Sigmoid colon (tissue), 7 donors: Measurements from ENCODE around the gene PHF10. TPM values are rescaled to one million over a fixed set of nuclear protein-coding genes. Genes with fewer than 3 reads are reported as not detected.

Source experiments
- DNase-seq: peaks from one replicate; pipeline ENCODE4 v3.0.0-alpha.2; 2019
- H3K27ac ChIP-seq, 4 donors: fragments of 200-600 bp; sonication (generic); one replicate each; pipeline ENCODE4 v1.5.1; 2016 to 2019; ENCODE audit warnings: mild to moderate bottlenecking in 1 of 4
- H3K27me3 ChIP-seq, 3 donors: fragments of 200-600 bp; sonication (generic); one replicate each; pipeline ENCODE4 v1.5.1; 2019; ENCODE audit warnings: mild to moderate bottlenecking in 1 of 3
- H3K36me3 ChIP-seq, 4 donors: fragments of 200-600 bp; sonication (generic); one replicate each; pipeline ENCODE4 v1.5.1; 2016 to 2019
- H3K4me1 ChIP-seq, 4 donors: fragments of 200-600 bp; sonication (generic); one replicate each; pipeline ENCODE4 v1.5.1; 2017 to 2019
- H3K4me3 ChIP-seq, 4 donors: fragments of 200-600 bp; sonication (generic); one replicate each; pipeline ENCODE4 v1.5.1; 2017 to 2019; ENCODE audit warnings: mild to moderate bottlenecking in 2 of 4, moderate library complexity in 1 of 4
- H3K9me3 ChIP-seq, 4 donors: fragments of 200-600 bp in 3 of 4; sonication (generic) in 3 of 4; one replicate each; pipeline versions ENCODE4 v1.5.1 to v1.6.1; 2013 to 2019
- EP300 ChIP-seq, 4 donors: sonication (generic); formaldehyde crosslinking; IDR thresholded peaks; one replicate each; pipeline ENCODE4 v1.6.1; 2017; ENCODE audit warnings: antibody characterized with exemption in 4 of 4
- POLR2A ChIP-seq, 2 donors: fragments of 450-650 bp; IDR thresholded peaks; one replicate each; pipeline ENCODE4 v1.6.1; 2016; ENCODE audit warnings: antibody characterized with exemption in 2 of 2, mild to moderate bottlenecking in 2 of 2, moderate library complexity in 2 of 2
- POLR2AphosphoS5 ChIP-seq, 4 donors: sonication (generic); formaldehyde crosslinking; IDR thresholded peaks; one replicate each; pipeline ENCODE4 v1.6.1; 2017; ENCODE audit warnings: antibody characterized with exemption in 4 of 4
- WGBS, 2 donors: extraction: QIAGEN DNeasy Blood & Tissue Kit; methylation state at CpG; one replicate each; pipeline ENCODE4 v1.1.7; 2013; 5-methylcytosine and 5-hydroxymethylcytosine counted together
- intact Hi-C: fragments of 100-400 bp; cut with DNase I; formaldehyde crosslinking; loops from one replicate; pipeline ENCODE4 v1.15.1; 2023
- polyA plus RNA-seq, 3 donors: library from polyadenylated mRNA; stranded (reverse); fragments of 200-250 nt; gene quantifications; one replicate each; pipeline ENCODE4 v1.2.3, GENCODE V29; 2013
- total RNA-seq, 4 donors: library from RNA; depleted of rRNA; stranded (reverse); fragments of >200 nt; gene quantifications; one replicate each; pipeline ENCODE4 v1.1.0, GENCODE V29; 2016
- TF ChIP-seq, protein P1 (sequence below), 4 experiments: fragments of 450-650 bp in 3 of 4; fragments of 200-600 bp in 1 of 4; IDR thresholded peaks; one replicate each; pipeline ENCODE4 v1.5.1; 2016 to 2019; ENCODE audit warnings: antibody characterized with exemption in 4 of 4, mild to moderate bottlenecking in 3 of 4, moderate library complexity in 2 of 4
- donor health status: healthy with polysubstance abuse.
- donor health status: Bipolar disorder and iron deficiency.
- donor health status: healthy.

PHF10 gene
- total and polyA plus RNA-seq, 7 donors, result 19.4 to 76.3 (median 64.8) TPM

DNA sequence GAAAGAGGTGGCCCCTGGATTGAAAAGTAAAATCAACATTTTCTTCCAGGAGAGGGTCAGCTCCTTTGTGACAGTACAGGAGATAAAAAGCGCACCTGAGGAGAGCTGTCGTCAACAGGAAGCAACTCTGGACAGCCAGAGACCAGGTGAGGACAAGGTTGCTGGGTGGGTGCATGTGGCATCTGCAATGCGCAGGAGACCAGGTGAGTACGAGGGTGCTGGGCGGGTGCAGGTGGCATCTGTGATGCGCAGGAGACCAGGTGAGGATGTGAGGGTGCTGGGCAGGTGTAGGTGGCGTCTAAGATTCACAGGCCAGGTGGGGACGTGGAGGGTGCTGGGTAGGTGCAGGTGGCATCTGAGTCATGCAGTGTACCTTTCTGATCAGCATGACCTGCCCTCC lies 60.8 kb downstream of the PHF10 start:
- intact Hi-C loops, result no loop called here
- H3K27ac ChIP-seq, result no peak overlapping the region
- DNase-seq, result no peak
- no peaks in the 10 kb centered on the region for H3K9me3 ChIP-seq
- H3K4me3 ChIP-seq, result no peak overlapping the region
- no peaks in the 10 kb centered on the region for H3K4me1 ChIP-seq
- WGBS, 2 donors, result 85 to 95% methylated on average over 8 of the region's 8 CpGs
- TF ChIP-seq, protein P1, sequence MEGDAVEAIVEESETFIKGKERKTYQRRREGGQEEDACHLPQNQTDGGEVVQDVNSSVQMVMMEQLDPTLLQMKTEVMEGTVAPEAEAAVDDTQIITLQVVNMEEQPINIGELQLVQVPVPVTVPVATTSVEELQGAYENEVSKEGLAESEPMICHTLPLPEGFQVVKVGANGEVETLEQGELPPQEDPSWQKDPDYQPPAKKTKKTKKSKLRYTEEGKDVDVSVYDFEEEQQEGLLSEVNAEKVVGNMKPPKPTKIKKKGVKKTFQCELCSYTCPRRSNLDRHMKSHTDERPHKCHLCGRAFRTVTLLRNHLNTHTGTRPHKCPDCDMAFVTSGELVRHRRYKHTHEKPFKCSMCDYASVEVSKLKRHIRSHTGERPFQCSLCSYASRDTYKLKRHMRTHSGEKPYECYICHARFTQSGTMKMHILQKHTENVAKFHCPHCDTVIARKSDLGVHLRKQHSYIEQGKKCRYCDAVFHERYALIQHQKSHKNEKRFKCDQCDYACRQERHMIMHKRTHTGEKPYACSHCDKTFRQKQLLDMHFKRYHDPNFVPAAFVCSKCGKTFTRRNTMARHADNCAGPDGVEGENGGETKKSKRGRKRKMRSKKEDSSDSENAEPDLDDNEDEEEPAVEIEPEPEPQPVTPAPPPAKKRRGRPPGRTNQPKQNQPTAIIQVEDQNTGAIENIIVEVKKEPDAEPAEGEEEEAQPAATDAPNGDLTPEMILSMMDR (IDR thresholded peaks at IDR 0.05), result no peak
- TF ChIP-seq EP300 (IDR thresholded peaks at IDR 0.05) (no peak), POLR2AphosphoS5 (IDR thresholded peaks at IDR 0.05) (no peak), POLR2A (IDR thresholded peaks at IDR 0.05) (no peak)
- peaks cover 0 to 76% (median 15%) of the 10 kb centered on the region in 4 donors for H3K36me3 ChIP-seq
- H3K27me3 ChIP-seq, result no peaks in the 10 kb centered on the region

DNA sequence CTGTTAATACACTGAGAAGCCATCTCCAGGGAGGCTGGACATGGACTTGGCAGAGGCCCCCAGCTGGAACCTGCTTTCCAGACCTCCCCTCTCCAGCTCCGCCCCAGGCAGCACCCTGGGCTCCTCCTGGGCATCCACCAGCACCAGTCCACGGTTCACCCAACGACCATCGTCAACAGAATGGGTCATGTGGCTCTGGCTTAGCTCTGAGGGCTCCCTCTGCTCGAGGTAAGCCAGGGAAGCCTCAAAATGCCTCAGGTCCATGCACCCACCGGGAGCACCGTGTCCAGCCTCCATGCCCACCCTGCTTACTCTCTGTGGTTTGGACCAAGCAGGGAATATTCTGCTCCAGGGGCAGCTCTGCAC lies 62.9 kb downstream of the PHF10 start:
- Histone ChIP-seq H3K27me3 (no peaks in the 10 kb centered on the region), H3K4me1 (no peaks in the 10 kb centered on the region), H3K9me3 (no peaks in the 10 kb centered on the region), H3K4me3 (no peak overlapping the region), H3K36me3 (peaks cover 0 to 75% (median 9%) of the 10 kb centered on the region in 4 donors), H3K27ac (no peak overlapping the region)
- intact Hi-C loops, result no loop called here
- DNase-seq, result no peak
- WGBS, 2 donors, result 94 to 96% methylated on average over 7 of the region's 7 CpGs
- TF ChIP-seq POLR2AphosphoS5 (IDR thresholded peaks at IDR 0.05) (no peak), POLR2A (IDR thresholded peaks at IDR 0.05) (no peak), EP300 (IDR thresholded peaks at IDR 0.05) (no peak)
- TF ChIP-seq, protein P1 (IDR thresholded peaks at IDR 0.05), result no peak

DNA sequence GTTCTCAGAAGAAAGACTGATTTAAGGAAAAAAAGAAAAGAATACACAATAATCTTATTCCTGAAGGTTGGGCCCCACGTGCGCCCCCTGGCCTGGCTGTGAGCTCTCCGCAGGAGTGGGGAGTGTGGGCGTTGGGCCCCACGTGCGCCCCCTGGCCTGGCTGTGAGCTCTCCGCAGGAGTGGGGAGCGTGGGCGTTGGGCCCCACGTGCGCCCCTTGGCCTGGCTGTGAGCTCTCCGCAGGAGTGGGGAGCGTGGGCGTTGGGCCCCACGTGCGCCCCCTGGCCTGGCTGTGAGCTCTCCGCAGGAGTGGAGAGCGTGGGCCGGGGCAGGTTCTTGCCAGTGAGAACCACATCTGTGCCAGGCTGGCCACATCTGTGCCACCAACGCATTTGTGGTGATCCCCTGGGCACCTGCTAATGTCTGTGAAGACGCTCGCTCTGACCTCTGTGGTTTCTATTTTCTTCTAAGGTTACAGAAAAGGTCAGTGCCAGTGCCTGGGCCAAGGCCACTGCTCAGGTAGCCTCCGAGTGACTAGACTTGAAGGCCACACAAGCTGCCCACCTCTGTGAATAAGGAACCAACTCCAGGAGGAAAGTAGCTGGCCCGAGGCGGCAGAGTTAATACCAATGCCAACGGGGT lies 63.4 kb downstream of the PHF10 start:
- 93 to 95% methylated on average over 26 of the region's 26 CpGs for WGBS, 2 donors
- Histone ChIP-seq H3K27me3 (no peaks in the 10 kb centered on the region), H3K9me3 (no peaks in the 10 kb centered on the region), H3K36me3 (peaks cover 0 to 72% (median 9%) of the 10 kb centered on the region in 4 donors), H3K4me1 (no peaks in the 10 kb centered on the region), H3K27ac (no peak overlapping the region), H3K4me3 (no peak overlapping the region)
- TF ChIP-seq, protein P1 (IDR thresholded peaks at IDR 0.05), result no peak
- TF ChIP-seq EP300 (IDR thresholded peaks at IDR 0.05), result no peak
- no peak for TF ChIP-seq POLR2AphosphoS5 (IDR thresholded peaks at IDR 0.05)
- intact Hi-C loops, result no loop called here
- DNase-seq, result no peak

DNA sequence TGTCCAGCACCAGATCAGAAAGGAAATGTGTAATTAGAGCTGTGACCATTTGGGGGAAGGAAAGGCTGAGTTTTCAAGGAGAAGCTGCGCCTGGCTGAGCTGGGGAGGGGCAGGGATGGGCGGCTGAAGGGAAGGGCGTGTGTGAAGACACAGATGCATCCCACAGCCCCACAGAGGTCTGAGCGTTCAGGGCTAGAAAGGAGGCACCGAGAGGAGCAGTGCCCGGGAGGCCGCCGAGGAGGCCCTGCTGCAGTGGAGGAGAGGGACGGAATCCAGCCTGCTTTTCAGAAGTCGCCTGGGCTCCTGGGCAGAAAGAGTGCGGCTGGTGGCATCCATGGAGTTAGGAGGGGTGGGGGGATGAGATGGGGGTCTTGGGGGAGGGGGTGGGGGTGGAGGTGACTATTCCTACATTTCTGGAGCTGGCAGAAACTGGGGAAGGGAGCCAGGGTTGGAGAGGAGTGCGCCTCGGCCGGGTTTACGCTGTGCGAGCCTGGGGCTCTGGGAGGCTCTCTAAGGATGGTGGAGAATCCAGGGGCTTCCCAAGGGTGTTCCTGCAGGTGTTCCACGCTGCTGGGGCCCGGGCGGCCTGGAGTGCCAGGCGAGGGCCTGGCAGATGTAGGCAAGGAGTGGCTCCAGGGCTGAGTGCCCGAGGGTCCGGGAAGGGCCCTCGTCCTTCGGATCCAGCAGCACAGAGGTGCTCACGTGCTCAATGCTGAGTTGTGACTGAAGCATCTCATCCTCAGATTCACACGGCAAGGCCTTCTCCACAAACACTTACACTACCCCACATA lies 64.3 kb downstream of the PHF10 start:
- DNase-seq, result no peak

More for the DNA sequence above, 64.3 kb downstream of the PHF10 start:
- peaks cover 0 to 7% (median 3%) of the 10 kb centered on the region in 4 donors for H3K4me1 ChIP-seq
- H3K27me3 ChIP-seq, result no peaks in the 10 kb centered on the region
- no peaks in the 10 kb centered on the region for H3K9me3 ChIP-seq
- 97% methylated on average over 26 of the region's 26 CpGs for WGBS, 2 donors
- no peak for TF ChIP-seq POLR2AphosphoS5 (IDR thresholded peaks at IDR 0.05)
- TF ChIP-seq EP300 (IDR thresholded peaks at IDR 0.05), result no peak
- no peak for TF ChIP-seq POLR2A (IDR thresholded peaks at IDR 0.05)
- TF ChIP-seq, protein P1 (IDR thresholded peaks at IDR 0.05), result no peak
- H3K27ac ChIP-seq, result no peak overlapping the region
- H3K4me3 ChIP-seq, result no peak overlapping the region
- intact Hi-C loops, result no loop called here
- H3K36me3 ChIP-seq, result peaks cover 0 to 69% (median 6%) of the 10 kb centered on the region in 4 donors
